OCI-LY7 (cell line): ENCODE data around the gene RASA1. TPM values are rescaled to one million over a fixed set of nuclear protein-coding genes. Genes with fewer than 3 reads are reported as not detected.

ENCODE experiments used
- BruUV-seq: library from RNA; stranded (reverse); fragments of 400-500 nt; replicated peaks from 2 replicates; lab custom pipeline; 2021; lab: Mats Ljungman, UMichigan
- CTCF ChIA-PET: fragments of 300-600 bp; sonication (Branson Sonifier 250); formaldehyde crosslinking; loops from one replicate; lab custom pipeline; 2022; ENCODE audit warnings: antibody characterized with exemption; ENCODE audit not compliant: unreplicated experiment; lab: Charles Lee
- POLR2A ChIA-PET: fragments of 300-600 bp; sonication (Branson Sonifier 250); formaldehyde crosslinking; loops from one replicate; lab custom pipeline; 2022; ENCODE audit warnings: antibody characterized with exemption; lab: Charles Lee
- DNase-seq: peaks from one replicate; pipeline ENCODE4 v3.0.0-alpha.2; 2015; ENCODE audit warnings: low spot score
- H2AFZ ChIP-seq: fragments of 200-600 bp; sonication (generic), shearing (Covaris generic); 2 replicates; pipeline ENCODE4 v1.6.1; 2014; ENCODE audit warnings: mild to moderate bottlenecking, antibody characterized with exemption, low read length, moderate library complexity
- H3K27ac ChIP-seq: fragments of 200-600 bp; sonication (generic); 2 replicates; pipeline ENCODE4 v1.5.1; 2014; ENCODE audit warnings: mixed run types, low read depth, mild to moderate bottlenecking, moderate library complexity, low read length, inconsistent platforms; ENCODE audit not compliant: poor library complexity, severe bottlenecking
- H3K36me3 ChIP-seq: fragments of 200-600 bp; sonication (generic); 2 replicates; pipeline ENCODE4 v1.6.1; 2014; ENCODE audit warnings: mild to moderate bottlenecking, antibody characterized with exemption, low read length, moderate library complexity, mixed read lengths; ENCODE audit not compliant: insufficient read depth
- H3K4me1 ChIP-seq: fragments of 200-600 bp; sonication (generic); 2 replicates; pipeline ENCODE4 v1.5.1; 2014; ENCODE audit warnings: mild to moderate bottlenecking, low read length; ENCODE audit not compliant: insufficient read depth, poor library complexity, severe bottlenecking
- H3K4me2 ChIP-seq: fragments of 200-600 bp; sonication (generic); 2 replicates; pipeline ENCODE4 v1.6.1; 2014; ENCODE audit warnings: mild to moderate bottlenecking, low read length
- H3K4me3 ChIP-seq: fragments of 200-600 bp; sonication (generic); 2 replicates; pipeline ENCODE4 v1.5.1; 2014; ENCODE audit warnings: mild to moderate bottlenecking, low read depth, low read length; ENCODE audit not compliant: poor library complexity, severe bottlenecking
- H3K79me2 ChIP-seq: fragments of 200-600 bp; sonication (generic); 2 replicates; pipeline ENCODE4 v1.6.1; 2016; ENCODE audit warnings: low read depth, mild to moderate bottlenecking, low read length, moderate library complexity, mixed read lengths; ENCODE audit not compliant: insufficient read depth
- H3K9me2 ChIP-seq: fragments of 200-600 bp; sonication (generic); 2 replicates; pipeline ENCODE4 v1.6.1; 2016; ENCODE audit warnings: mild to moderate bottlenecking, low read length, mixed read lengths; ENCODE audit not compliant: insufficient read depth
- H3K9me3 ChIP-seq: fragments of 200-600 bp; sonication (generic); 2 replicates; pipeline ENCODE4 v1.6.1; 2014; ENCODE audit warnings: mild to moderate bottlenecking, mixed run types, low read length, mixed read lengths
- H4K20me1 ChIP-seq: fragments of 200-600 bp; sonication (generic); 2 replicates; pipeline ENCODE4 v1.6.1; 2014; ENCODE audit warnings: mild to moderate bottlenecking, antibody characterized with exemption, low read length, moderate library complexity, mixed read lengths; ENCODE audit not compliant: insufficient read depth
- CTCF ChIP-seq: fragments of 200-600 bp; sonication (generic); conservative IDR thresholded peaks from 2 replicates; pipeline ENCODE4 v1.5.1; 2014; ENCODE audit warnings: mild to moderate bottlenecking, antibody characterized with exemption, low read length, moderate library complexity, mixed read lengths
- EZH2phosphoT487 ChIP-seq: fragments of 200-600 bp; sonication (generic); IDR thresholded peaks from 2 replicates; pipeline ENCODE4 v1.6.1; 2018; ENCODE audit warnings: low read depth, borderline replicate concordance, mild to moderate bottlenecking, mixed run types, antibody characterized with exemption, low read length, moderate library complexity, mixed read lengths
- intact Hi-C: fragments of 100-400 bp; cut with micrococcal nuclease; formaldehyde crosslinking; loops from one replicate; pipeline ENCODE4 v1.10.0; 2022; ENCODE audit not compliant: unreplicated experiment
- total RNA-seq, 2 experiments: library from RNA; depleted of rRNA in 1 of 2; stranded (reverse); fragments of >200 nt in 1 of 2; shearing (Covaris generic) in 1 of 2; gene quantifications; 2 replicates each; pipeline ENCODE4 v1.2.3, GENCODE V29; 2014 to 2022

The RASA1 gene
- total RNA-seq, 2 experiments from 2014 or later: 18.1 to 27.3 TPM

- intact Hi-C loops: loop anchor here (5.0 kb wide), 1 partner anchor 185 kb away; no protein-coding TSS in a partner anchor
- peaks cover 16% of the 10 kb centered on the region for H3K4me1 ChIP-seq
- peak overlapping the region; percentile 81 for H3K4me2 ChIP-seq
- ChIA-PET POLR2A (interaction anchor here (0.6 to 2.0 kb wide), 12 partner anchors 9 to 960 kb away, joined by 3 to 7 read pairs (median 3); partner anchors contain the start of gene CCNH), CTCF (no interaction called here)
- peak overlapping the region; percentile 98 for H2AFZ ChIP-seq
- TF ChIP-seq EZH2phosphoT487 (no peak), CTCF (no peak)
- peaks cover 7% of the 10 kb centered on the region; the same call in 1 of the 2 replicates for H4K20me1 ChIP-seq
- H3K9me3 ChIP-seq: no peaks in the 10 kb centered on the region
- H3K79me2 ChIP-seq: peaks cover 26% of the 10 kb centered on the region; the same call in 1 of the 2 replicates
- no peaks in the 10 kb centered on the region for H3K9me2 ChIP-seq
- DNase-seq: no peak
- H3K4me3 ChIP-seq: peak overlapping the region; percentile 84
- 0 out of 2 replicates have a peak, but pooled peaks cover 4% of the 10 kb centered on the region for H3K36me3 ChIP-seq
- H3K27ac ChIP-seq: peak overlapping the region; percentile 74
- BruUV-seq: no TSS peak
These were observed 639 bp upstream of the RASA1 start for GRCh38 chr5:87266914-87267573.

DNA sequence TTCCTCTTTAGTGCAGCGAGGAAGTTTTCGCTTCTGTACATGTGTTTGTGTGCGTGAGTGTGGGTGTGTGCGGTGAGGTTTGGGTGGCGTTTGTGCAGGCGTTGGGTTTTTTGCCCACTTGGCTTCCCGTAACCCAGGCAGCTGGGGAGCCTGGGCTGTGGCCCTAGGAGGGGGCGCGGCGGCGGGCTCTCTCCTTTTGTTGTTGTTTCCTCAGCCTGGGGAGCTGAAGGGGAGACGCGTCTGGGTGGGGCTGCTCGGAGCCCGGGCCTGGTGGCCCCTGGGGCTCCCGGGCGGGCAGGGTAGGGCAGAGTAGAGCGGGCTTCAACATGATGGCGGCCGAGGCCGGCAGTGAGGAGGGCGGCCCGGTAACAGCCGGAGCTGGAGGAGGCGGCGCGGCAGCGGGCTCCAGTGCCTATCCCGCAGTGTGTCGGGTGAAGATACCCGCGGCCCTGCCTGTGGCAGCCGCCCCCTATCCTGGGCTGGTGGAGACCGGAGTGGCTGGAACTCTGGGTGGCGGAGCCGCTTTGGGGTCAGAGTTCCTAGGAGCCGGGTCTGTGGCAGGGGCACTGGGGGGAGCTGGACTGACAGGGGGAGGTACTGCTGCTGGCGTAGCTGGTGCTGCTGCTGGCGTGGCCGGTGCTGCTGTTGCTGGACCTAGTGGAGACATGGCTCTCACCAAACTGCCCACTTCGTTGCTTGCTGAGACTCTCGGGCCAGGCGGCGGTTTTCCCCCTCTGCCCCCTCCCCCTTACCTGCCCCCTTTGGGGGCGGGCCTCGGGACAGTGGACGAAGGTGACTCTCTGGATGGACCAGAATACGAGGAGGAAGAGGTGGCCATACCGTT, 665 bp downstream of the RASA1 start:
- peaks cover 16% of the 10 kb centered on the region for H3K4me1 ChIP-seq
- no peaks in the 10 kb centered on the region for H3K9me2 ChIP-seq
- H3K4me2 ChIP-seq: peak overlapping the region; percentile 81
- peak overlapping the region; percentile 84 for H3K4me3 ChIP-seq
- no peaks in the 10 kb centered on the region for H3K9me3 ChIP-seq
- H4K20me1 ChIP-seq: peaks cover 7% of the 10 kb centered on the region; the same call in 1 of the 2 replicates
- H3K36me3 ChIP-seq: 0 out of 2 replicates have a peak, but pooled peaks cover 4% of the 10 kb centered on the region
- DNase-seq: no peak
- peak overlapping the region; percentile 74 for H3K27ac ChIP-seq
- peaks cover 39% of the 10 kb centered on the region for H3K79me2 ChIP-seq
- ChIA-PET CTCF (interaction anchor here (0.9 to 1.1 kb wide), 3 partner anchors 85 to 189 kb away, joined by 3 read pairs; no protein-coding TSS in a partner anchor), POLR2A (interaction anchor here (0.5 to 2.0 kb wide), 17 partner anchors 10 to 959 kb away, joined by 3 to 9 read pairs (median 4); partner anchors contain the start of gene CCNH)
- no TSS peak for BruUV-seq
- intact Hi-C loops: loop anchor here (2.0 to 5.0 kb wide), 2 partner anchors 144 to 186 kb away; partner anchors contain the start of gene CCNH
- peak overlapping the region; percentile 98 for H2AFZ ChIP-seq
- TF ChIP-seq CTCF (no peak), EZH2phosphoT487 (no peak)
